Skin epidermis (tissue), 12 donors: Measurements from ENCODE around the gene UMAD1.
"Not testable (repeated sequence)": the region's sequence is repeated elsewhere in the genome, so short reads cannot be mapped to it uniquely, and the experiment has no call there.

Experiments used
- H3K27ac ChIP-seq, 21 experiments: fragments of 200-600 bp; sonication (generic) in 11 of 21; one replicate each; pipeline ENCODE4 v1.5.0; 2020; ENCODE audit warnings: mild to moderate bottlenecking in 3 of 21, inconsistent platforms in 2 of 21, moderate library complexity in 2 of 21
- H3K4me3 ChIP-seq, 7 experiments: fragments of 200-600 bp; sonication (generic) in 2 of 7; one replicate each; pipeline ENCODE4 v1.5.0; 2020; ENCODE audit warnings: inconsistent platforms in 2 of 7, mild to moderate bottlenecking in 2 of 7, moderate library complexity in 1 of 7

The UMAD1 gene

GRCh38 chr7:7650682-7651206 is 10.2 kb downstream of the UMAD1 start:
- Histone ChIP-seq H3K27ac (no peak overlapping the region), H3K4me3 (no peak overlapping the region)

GRCh38 chr7:7651479-7651878 is 10.9 kb downstream of the UMAD1 start:
- Histone ChIP-seq H3K27ac (no peak overlapping the region), H3K4me3 (no peak overlapping the region)

GRCh38 chr7:7652798-7653540 is 12.4 kb downstream of the UMAD1 start:
- H3K4me3 ChIP-seq: no peak overlapping the region

GRCh38 chr7:7653593-7654187 is 13.1 kb downstream of the UMAD1 start:
- H3K27ac ChIP-seq: no peak overlapping the region
- no peak overlapping the region for H3K4me3 ChIP-seq

More at GRCh38 chr7:7652798-7653540, 12.4 kb downstream of the UMAD1 start:
- H3K27ac ChIP-seq: no peak overlapping the region

- Histone ChIP-seq H3K4me3 (no peak overlapping the region), H3K27ac (no peak overlapping the region)
These were observed 14.6 kb downstream of the UMAD1 start for GRCh38 chr7:7654964-7655715.

- H3K4me3 ChIP-seq, H3K27ac ChIP-seq: not testable (repeated sequence)
These were observed 15.9 kb downstream of the UMAD1 start for GRCh38 chr7:7656459-7656858.

GRCh38 chr7:7662527-7662926 is 22.0 kb downstream of the UMAD1 start:
- Histone ChIP-seq H3K4me3 (no peak overlapping the region), H3K27ac (no peak overlapping the region)

- H3K27ac ChIP-seq: no peak overlapping the region
- no peak overlapping the region for H3K4me3 ChIP-seq
These were observed 23.7 kb downstream of the UMAD1 start for GRCh38 chr7:7664291-7664690.

GRCh38 chr7:7665031-7665430 is 24.5 kb downstream of the UMAD1 start:
- Histone ChIP-seq H3K27ac (no peak overlapping the region), H3K4me3 (no peak overlapping the region)

GRCh38 chr7:7667187-7667586 is 26.6 kb downstream of the UMAD1 start:
- H3K4me3 ChIP-seq: no peak overlapping the region
- no peak overlapping the region for H3K27ac ChIP-seq

- Histone ChIP-seq H3K4me3 (no peak overlapping the region), H3K27ac (no peak overlapping the region)
These were observed 28.2 kb downstream of the UMAD1 start for GRCh38 chr7:7668706-7669105.

GRCh38 chr7:7670490-7670889 is 29.9 kb downstream of the UMAD1 start:
- no peak overlapping the region for H3K4me3 ChIP-seq

GRCh38 chr7:7671361-7671760 is 30.8 kb downstream of the UMAD1 start:
- H3K4me3 ChIP-seq: no peak overlapping the region
- no peak overlapping the region for H3K27ac ChIP-seq

More at GRCh38 chr7:7670490-7670889, 29.9 kb downstream of the UMAD1 start:
- H3K27ac ChIP-seq: no peak overlapping the region

- Histone ChIP-seq H3K4me3 (no peak overlapping the region), H3K27ac (no peak overlapping the region)
These were observed 32.1 kb downstream of the UMAD1 start for GRCh38 chr7:7672545-7673239.

GRCh38 chr7:7673240-7673550 is 32.6 kb downstream of the UMAD1 start:
- no peak overlapping the region for H3K27ac ChIP-seq
- H3K4me3 ChIP-seq: no peak overlapping the region

GRCh38 chr7:7675686-7676085 is 35.1 kb downstream of the UMAD1 start:
- Histone ChIP-seq H3K4me3 (no peak overlapping the region), H3K27ac (no peak overlapping the region)

GRCh38 chr7:7679640-7680039 is 39.1 kb downstream of the UMAD1 start:
- not testable (repeated sequence) for H3K27ac ChIP-seq, H3K4me3 ChIP-seq

- H3K4me3 ChIP-seq: no peak overlapping the region
- peak overlapping the region in 14 of 21 experiments; percentile 14 to 71 (median 54) for H3K27ac ChIP-seq
These were observed 40.8 kb downstream of the UMAD1 start for GRCh38 chr7:7681191-7681935.

GRCh38 chr7:7681936-7682329 is 41.4 kb downstream of the UMAD1 start:
- peak overlapping the region in 6 of 21 experiments; percentile 14 to 71 (median 54) for H3K27ac ChIP-seq
- H3K4me3 ChIP-seq: no peak overlapping the region
